Measurements from ENCODE around the gene CDC42EP1.

GRCh38 chr22:37553725-37554124, 6.6 kb upstream of the CDC42EP1 start:
- TF ChIP-seq POLR2AphosphoS5 (IDR thresholded peaks at IDR 0.05) (no peak), POLR2A (IDR thresholded peaks at IDR 0.05) (no peak)
- TF ChIP-seq, protein P1, sequence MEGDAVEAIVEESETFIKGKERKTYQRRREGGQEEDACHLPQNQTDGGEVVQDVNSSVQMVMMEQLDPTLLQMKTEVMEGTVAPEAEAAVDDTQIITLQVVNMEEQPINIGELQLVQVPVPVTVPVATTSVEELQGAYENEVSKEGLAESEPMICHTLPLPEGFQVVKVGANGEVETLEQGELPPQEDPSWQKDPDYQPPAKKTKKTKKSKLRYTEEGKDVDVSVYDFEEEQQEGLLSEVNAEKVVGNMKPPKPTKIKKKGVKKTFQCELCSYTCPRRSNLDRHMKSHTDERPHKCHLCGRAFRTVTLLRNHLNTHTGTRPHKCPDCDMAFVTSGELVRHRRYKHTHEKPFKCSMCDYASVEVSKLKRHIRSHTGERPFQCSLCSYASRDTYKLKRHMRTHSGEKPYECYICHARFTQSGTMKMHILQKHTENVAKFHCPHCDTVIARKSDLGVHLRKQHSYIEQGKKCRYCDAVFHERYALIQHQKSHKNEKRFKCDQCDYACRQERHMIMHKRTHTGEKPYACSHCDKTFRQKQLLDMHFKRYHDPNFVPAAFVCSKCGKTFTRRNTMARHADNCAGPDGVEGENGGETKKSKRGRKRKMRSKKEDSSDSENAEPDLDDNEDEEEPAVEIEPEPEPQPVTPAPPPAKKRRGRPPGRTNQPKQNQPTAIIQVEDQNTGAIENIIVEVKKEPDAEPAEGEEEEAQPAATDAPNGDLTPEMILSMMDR (IDR thresholded peaks at IDR 0.05): no peak
